Glomerular visceral epithelial cell (primary cell): ENCODE data around the gene HCN4.

Experiments used
- DNase-seq: peaks from one replicate; pipeline ENCODE4 v3.0.0-alpha.2; 2016; ENCODE audit errors: extremely low spot score

The HCN4 gene

GRCh38 chr15:73296609-73297353 is 72.0 kb downstream of the HCN4 start:
- no peak for DNase-seq

- DNase-seq, result no peak
These were observed 73.0 kb downstream of the HCN4 start for GRCh38 chr15:73295630-73296286.

DNA sequence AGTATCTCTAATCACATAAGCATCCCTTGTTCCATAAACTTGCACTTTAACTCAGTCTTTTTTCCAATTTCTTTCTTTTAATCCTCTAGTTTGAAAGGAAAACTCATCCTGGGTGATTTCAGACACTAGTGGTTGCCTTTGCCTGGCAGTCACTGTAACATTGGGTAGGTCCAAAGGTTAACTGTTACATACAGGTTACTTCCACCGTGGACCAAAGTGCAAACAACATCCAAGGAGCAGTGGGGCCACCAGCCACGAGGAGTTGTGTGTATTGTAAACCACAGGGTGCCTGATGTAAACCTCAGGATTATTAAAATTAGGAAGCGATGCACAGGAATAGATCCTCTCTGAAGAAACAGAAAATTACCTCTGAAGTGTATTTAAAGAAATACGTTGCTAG is 75.0 kb downstream of the HCN4 start:
- no peak for DNase-seq

GRCh38 chr15:73291441-73291840 is 77.3 kb downstream of the HCN4 start:
- no peak for DNase-seq

- DNase-seq, result no peak
These were observed 81.7 kb downstream of the HCN4 start for GRCh38 chr15:73287019-73287418.

DNA sequence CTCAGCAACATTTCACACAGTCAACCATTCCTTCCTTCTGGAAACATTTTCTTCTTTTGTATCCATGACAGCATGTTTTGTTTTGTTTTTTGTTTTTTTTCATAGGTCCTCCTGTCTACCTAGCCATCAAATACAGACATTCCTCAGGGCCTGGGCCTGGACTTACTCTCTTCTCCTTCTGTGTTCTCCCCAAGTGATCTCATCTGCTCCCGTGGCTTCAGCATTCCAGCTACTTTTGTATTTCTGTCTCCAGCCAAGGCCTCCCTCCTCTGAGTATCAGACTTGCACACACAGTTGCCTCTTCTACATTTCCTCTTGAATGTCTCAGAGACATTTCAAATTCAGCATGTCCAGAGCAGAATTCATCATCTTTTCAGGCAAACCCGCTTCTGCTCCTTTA is 82.4 kb downstream of the HCN4 start:
- no peak for DNase-seq

- no peak for DNase-seq
These were observed 84.6 kb downstream of the HCN4 start for GRCh38 chr15:73284090-73284716.

GRCh38 chr15:73283366-73283962 is 85.3 kb downstream of the HCN4 start:
- peak; percentile 45 for DNase-seq

DNA sequence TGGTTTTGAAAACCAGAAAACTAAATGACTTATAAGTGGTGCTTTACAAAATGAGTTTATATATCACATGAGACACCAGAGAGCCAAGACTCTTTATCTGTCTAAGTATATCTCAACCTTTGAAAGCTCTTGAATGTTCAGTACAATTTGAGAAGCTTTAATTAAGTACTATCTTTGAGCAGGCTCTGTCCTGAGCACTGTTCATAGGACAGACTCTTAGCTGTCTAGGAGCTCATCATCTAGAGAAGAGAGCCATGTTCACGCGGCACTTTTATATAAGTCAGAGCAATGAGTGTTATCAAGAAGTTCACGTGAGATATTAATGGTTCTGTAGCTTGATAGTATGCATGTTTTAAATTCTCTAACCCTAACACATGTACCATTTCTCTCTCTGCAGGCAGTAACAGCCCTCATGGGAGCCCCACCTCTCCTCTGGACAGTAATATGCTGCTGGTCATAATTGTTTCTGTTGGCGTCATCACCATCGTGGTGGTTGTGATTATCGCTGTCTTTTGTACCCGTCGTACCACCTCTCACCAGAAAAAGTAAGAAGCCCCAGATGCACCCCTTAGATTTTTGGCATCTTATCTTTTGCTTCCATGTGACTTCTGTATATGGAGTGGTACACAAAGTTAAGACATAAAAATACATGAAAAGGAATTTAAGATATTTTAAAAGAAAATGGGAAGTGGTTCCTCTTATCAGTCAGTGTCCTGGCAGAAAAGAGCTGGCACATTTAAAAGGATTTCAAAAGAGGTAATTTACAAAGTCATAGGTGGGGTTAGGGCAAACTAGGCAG is 86.0 kb downstream of the HCN4 start:
- DNase-seq, result no peak

DNA sequence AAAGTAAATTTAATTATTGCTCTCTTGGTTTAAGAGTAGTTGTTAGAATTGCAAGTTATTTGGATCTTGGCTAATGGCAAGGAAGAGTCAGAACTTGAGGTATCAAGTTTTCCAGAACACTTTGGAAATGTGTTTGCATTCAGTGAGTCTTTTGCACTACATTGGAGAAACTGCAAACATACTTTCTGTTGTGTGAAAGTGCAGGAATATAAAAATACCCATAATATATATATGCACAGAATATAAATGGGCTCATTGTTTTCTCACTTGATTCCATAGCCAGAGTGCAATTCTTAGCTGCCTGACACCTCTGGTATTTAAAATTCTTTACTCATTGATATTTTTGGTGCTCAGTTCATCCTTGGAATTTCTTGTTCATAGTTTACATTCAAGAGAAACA is 92.9 kb downstream of the HCN4 start:
- DNase-seq, result no peak

GRCh38 chr15:73273181-73274002 is 95.4 kb downstream of the HCN4 start:
- peak; percentile 55 for DNase-seq

DNA sequence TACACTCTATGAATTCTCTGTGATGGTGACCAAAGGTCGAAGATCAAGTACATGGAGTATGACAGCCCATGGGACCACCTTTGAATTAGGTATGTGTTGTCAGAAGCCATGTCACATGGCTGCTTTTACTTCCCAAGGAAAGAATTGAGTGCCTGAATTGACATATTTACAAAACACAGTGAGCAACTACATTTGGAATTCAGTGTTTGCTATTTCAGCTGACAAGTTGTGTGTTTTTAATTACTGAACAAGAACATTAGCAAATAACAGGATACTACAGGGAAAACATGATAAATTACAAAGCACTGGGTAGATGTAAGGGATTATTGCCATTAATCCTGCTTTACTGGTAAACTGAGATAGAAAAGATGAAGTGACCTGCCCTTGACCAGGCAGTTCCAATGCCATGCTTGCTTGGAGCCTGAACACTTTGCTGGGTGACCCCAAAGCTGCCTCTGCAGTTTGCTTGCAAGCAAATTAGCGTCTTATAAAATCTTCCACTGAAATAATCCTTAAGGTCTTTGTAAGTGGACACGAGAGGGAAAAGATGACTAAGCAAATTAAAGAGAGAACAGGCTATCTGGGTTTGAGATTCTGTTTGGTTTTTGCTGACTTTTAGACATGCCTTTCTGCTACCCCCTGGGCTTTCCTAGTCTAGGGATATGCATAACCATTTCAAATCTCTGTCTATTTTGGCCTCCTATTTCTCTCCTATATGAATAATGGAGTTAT is 98.2 kb downstream of the HCN4 start:
- DNase-seq, result no peak
